Epithelial cell of proximal tubule (primary cell): ENCODE results near the gene GEMIN7. TPM values are rescaled to one million over a fixed set of nuclear protein-coding genes. Genes with fewer than 3 reads are reported as not detected.

Experiments
- DNase-seq: peaks from one replicate; pipeline ENCODE4 v3.0.0-alpha.2; 2011; ENCODE audit warnings: low read depth
- H3K4me3 ChIP-seq: 2 replicates; pipeline ENCODE4 v1.5.1; 2011; ENCODE audit warnings: low read depth, mild to moderate bottlenecking, low read length
- total RNA-seq: library from RNA; depleted of rRNA; stranded (reverse); fragments of >200 nt; gene quantifications from 2 replicates; pipeline ENCODE4 v1.2.3, GENCODE V29; 2015
- TF ChIP-seq, protein P1 (sequence below): conservative IDR thresholded peaks from 2 replicates; pipeline ENCODE4 v1.5.1; 2012; ENCODE audit warnings: low read depth, mild to moderate bottlenecking, low read length

GEMIN7 gene
- total RNA-seq, 1 donor from 2014 or later, result 38.2 TPM

DNA sequence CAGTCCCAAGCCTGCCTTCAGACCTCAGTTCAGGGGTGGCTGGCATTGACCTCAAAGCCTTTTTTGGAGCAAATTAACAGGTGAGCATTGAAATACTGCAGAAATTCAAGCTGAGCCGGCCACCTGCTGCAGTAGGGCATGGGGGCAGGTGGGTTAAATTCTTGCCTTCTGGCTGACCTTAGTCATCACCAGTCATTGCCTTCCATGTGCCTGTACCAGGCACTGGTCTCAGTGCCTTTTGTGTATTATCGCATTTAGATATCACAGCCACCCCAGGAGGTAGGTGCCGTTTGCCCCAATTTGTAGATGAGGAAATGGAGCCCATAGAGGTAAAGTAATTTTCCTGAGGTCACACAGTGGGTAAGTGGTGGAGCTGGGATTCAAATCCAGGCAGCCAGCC lies 21.1 kb downstream of the GEMIN7 start:
- H3K4me3 ChIP-seq, result peak overlapping the region; percentile 27
- no peak for DNase-seq
- TF ChIP-seq, protein P1, sequence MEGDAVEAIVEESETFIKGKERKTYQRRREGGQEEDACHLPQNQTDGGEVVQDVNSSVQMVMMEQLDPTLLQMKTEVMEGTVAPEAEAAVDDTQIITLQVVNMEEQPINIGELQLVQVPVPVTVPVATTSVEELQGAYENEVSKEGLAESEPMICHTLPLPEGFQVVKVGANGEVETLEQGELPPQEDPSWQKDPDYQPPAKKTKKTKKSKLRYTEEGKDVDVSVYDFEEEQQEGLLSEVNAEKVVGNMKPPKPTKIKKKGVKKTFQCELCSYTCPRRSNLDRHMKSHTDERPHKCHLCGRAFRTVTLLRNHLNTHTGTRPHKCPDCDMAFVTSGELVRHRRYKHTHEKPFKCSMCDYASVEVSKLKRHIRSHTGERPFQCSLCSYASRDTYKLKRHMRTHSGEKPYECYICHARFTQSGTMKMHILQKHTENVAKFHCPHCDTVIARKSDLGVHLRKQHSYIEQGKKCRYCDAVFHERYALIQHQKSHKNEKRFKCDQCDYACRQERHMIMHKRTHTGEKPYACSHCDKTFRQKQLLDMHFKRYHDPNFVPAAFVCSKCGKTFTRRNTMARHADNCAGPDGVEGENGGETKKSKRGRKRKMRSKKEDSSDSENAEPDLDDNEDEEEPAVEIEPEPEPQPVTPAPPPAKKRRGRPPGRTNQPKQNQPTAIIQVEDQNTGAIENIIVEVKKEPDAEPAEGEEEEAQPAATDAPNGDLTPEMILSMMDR, result no peak

DNA sequence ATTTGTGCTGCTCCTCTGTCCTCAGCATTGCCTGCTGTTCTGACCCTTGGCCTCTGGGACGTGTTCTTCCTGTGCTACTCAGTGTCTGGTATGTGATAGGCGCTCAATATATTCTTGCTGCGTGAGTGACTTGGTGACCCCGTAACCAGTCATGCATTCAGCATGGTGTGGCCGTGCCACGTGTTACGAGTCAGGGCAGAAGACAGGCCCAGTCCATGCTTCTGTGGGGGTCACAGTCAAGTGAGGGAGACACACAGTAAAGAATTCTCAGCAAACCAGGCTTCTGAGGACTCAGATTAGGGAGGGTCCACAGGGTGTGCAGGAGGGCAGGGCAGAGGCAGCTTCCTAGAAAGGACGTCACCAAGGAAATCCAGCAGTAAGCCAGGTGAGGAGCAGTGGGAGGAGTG lies 21.8 kb downstream of the GEMIN7 start:
- TF ChIP-seq, protein P1, result no peak
- no peak for DNase-seq
- H3K4me3 ChIP-seq, result peak overlapping the region; percentile 27

DNA sequence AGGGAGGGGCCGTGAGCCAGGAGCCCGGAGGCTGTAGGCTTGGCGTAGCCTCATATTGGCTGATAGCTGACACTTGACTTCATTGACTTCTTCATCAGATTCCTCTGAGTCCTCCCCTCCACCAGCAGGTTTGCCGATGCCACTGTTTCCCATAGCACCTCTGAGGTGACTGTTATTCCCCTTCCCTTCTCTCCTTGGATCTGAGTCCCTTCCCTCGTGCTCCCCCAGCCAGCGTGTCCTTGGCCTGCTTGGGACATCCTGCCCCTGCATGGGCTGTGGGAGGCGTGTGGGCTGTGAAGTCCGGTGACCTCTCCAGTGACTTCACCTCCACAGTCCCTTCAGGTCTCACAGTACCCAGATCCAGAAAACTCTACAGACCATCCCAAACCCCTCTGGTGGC lies 22.7 kb downstream of the GEMIN7 start:
- TF ChIP-seq, protein P1, result no peak

DNA sequence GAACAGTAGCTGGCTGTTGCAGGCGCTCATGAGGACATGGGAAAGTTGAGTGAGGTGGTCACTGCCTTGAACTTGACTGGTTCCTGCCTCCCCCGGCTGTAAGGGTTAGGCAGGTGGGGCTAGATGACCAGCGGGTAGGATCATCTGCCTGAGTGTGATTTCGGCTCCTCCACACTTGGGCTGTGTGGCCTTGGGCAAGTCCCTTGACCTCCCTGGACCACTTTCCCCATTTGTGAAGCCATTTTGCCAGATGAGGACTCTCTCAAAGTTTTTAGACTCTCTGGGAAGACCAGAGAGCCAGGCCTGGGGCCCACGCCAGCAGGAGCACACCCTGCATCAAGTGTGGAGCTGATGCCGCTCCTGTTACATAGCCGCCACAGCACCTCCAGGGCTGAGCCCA lies 23.4 kb downstream of the GEMIN7 start:
- H3K4me3 ChIP-seq, result no peak overlapping the region
- no peak for DNase-seq
- TF ChIP-seq, protein P1, result no peak

More for the DNA sequence above, 22.7 kb downstream of the GEMIN7 start:
- no peak for DNase-seq
- H3K4me3 ChIP-seq, result no peak overlapping the region

DNA sequence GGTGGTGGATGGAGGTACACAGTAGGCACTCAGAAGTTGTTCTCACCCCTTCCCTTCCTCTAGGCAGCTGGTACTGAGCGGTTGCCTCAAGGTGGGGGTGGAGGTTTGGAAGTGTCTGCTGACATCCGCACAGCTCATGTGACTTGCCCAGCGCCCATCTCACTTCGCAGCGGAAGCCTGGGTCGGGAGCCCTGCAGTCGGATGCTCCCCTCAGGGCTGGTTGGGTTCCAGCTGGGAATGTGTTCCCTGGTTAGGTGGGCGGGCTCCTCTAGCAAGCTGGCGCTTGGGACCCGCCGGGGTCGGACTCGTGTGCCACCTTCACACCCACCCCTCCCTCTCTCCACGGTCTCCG lies 24.1 kb downstream of the GEMIN7 start:
- no peak for DNase-seq
- peak overlapping the region; percentile 28 for H3K4me3 ChIP-seq
- TF ChIP-seq, protein P1, result no peak

DNA sequence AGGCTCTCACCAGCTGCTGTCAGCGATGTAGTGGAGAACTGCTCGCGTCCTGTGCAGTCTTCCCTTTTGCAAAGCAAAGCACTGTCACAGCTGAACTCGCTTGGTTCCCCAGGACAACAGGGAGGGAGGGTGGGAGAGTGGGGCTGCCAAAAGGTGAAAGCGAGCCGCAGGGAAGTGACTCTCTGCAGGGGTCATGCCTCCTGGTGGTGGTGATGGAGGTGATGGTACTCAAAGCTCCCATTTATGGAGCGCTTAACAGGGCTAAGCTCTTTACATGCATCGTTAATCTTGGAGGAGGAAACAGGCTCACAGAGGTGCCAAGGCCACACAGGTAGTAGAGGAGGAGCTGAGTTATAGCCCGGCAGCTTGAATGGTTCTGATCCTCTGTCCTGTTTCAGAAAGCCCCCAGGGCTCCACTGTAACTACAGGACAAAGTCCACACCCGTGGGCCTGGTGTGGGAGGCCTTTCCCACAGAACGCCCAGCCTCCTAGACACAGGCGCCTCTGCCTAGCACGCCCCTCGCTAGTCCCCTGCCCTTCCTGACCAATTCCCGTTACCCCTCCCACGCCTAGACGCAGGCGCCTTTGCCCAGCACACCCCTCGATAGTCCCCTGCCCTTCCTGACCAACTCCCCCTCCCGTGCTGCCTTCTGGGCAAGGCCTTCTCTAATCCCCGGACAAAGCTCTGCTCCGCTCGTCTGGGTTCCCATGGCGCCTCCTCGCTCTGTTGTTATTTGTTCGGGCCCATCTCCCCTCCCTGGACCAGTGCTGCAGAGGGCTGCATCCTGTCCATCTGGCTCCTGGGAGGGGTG lies 24.7 kb downstream of the GEMIN7 start:
- TF ChIP-seq, protein P1, result peak; percentile 30
- H3K4me3 ChIP-seq, result peak overlapping the region; percentile 28
- DNase-seq, result no peak
